NCI-H1048 (cell line): ENCODE measurements around the gene RFC3.
"Not testable (repeated sequence)": the region's sequence is repeated elsewhere in the genome, so short reads cannot be mapped to it uniquely, and the experiment has no call there.

Experiments
- DNase-seq: peaks from one replicate; lab custom pipeline; 2025; lab: John Stamatoyannopoulos, UW

RFC3 gene, protein sequence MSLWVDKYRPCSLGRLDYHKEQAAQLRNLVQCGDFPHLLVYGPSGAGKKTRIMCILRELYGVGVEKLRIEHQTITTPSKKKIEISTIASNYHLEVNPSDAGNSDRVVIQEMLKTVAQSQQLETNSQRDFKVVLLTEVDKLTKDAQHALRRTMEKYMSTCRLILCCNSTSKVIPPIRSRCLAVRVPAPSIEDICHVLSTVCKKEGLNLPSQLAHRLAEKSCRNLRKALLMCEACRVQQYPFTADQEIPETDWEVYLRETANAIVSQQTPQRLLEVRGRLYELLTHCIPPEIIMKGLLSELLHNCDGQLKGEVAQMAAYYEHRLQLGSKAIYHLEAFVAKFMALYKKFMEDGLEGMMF

DNA sequence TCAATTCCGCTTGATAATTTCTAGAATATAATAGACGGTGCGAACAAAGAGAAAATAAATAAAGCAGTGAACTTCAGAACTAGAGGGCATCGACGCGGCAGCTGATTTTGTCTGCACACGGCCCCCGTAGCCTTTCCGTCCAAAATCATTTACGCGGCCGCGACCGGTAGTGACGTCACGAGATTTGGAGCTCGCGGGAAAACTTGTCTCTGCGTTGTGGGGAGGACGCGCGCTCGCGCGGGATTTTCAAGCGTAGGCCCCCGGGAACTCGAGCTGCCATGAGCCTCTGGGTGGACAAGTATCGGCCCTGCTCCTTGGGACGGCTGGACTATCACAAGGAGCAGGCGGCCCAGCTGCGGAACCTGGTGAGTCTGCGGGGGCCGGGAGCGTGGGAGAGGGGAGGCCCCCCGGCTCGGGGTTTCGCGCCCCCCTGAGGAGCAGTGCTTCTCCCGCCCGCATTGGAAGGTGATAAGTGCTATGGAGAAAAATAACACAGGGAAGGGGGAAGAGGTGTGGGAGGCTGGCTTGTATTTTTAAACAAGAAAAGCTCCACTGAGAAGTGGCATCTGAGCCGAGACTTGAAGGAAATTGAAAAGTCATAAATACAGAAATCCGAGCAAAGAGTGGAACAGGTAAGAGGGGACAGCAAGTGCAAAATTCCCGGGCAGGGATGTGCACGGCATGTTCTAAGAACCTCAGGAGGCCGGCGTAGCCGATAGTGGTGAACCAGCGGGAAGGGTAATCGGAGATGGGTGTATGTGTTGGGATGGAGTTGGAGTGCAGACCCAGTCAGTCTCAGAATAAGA is at the start of gene RFC3:
Gene RFC3 (plus strand): TSS at position 249 of the 806 bp plus-strand sequence. CDS start 30 bp downstream, at position 279.
- peak; percentile 64 for DNase-seq

DNA sequence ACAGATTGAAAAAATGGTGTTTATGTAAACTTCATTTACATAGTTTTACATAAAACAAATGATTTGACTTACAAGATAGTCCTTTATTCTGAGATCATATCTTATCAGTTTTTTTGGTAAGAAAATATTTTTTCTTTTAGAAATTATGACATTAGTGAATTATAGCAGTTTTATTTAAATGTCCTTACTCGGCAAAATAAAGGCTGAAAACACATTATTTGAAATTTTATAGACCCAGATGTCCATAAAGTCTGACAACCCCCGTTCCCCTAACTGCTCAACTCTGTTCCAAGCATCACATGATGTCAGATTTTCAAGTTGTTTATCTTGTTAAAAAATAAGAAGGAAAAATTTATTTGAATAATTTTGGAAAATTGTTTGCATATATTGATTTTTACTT is 46.7 kb upstream of the RFC3 start:
- no peak for DNase-seq

DNA sequence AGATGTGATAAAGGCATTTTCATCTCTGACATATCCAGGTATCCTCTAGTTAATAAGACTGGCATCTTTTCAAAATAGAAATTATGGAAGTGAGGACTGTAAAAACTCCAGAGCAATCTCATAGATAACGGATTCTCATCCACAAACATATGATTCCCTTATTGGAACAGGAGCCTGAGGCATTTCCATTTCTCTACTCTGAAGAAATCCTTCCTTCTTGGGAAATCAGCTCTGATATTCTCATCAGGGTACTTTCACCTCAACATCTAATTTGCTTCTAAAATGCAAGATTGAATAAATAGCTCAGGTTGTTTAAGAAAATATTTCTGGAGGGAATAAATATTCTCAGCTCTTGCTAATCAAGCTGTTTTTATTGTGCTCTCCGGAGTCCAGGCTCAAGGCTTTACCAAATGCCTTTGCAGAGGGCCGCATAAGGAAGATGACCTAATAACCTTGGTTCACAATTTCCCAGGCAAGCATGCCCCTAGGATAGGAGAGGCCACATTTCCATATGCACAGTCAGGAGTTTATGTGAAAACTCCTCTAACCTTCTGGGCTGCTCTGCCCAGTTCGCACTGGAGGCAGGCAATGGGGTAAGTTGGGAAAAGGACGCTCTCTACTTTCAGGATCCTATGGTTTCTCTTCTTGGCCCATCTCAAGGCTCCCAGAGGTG is 44.0 kb upstream of the RFC3 start:
- DNase-seq, result no peak

DNA sequence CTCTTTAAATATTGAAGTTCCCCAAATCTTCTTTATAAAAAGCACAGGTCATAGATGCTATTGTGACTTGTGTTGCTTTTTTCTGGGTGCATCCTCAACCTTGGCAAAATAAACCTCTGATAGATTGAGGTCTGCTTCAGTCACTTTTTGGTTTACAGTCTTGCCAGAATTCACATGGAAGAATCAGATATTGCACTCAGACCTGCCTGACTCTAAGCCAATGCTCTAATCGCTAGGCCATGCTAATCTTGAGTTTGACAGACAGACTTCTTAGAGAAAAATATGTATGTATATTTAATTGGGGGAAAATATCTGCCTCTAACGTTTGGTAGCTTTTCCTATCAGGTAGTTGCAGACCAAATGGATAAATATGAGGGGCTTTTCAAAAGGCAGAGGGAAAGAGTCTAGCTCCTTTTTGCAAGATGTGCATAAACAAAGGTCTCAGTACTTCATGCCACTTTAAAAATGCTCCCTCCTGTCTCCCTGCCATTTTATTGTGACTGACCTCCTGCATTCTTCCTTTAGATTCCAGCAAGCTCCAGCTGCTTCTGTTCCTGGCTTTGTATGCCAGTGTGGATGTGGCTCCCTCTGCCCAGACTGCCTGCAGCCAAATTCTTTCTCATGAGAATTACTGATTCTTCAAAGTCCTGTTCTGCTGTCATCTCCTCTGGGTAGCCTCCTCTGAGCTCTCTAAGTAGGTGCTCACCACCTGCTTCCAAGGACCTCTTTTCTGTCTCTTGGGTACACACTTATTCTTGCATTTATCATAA is 42.4 kb upstream of the RFC3 start:
- DNase-seq, result no peak

DNA sequence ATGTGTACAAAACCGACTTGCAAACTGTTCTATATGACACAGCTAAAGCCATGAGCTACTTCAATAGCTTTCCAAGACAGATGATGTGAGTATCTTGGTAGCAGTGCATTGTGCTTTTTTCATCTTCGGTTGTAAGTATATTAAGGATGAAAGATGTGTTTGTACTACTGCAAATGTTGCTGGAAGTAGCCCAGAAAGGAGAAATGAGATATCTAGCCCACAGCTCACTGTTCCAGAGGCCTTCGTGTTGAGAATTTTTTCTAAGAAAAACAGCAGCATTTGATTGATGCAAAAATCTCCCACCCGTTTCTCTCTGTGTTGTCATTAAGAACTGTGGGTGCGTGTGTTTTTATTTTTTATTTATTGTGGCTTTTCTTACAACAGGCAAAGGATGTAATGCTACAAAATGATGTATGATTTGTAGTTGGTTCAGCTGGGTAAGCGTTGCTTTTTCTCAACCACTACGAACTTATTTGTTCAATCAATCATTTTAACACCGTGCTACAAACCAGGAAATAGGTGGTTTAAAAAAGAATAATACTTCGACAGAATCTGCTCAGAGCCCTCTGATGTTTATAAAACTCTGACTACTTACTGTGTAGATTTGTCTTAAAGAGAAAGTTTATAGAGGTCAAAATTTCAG is 41.6 kb upstream of the RFC3 start:
- no peak for DNase-seq

DNA sequence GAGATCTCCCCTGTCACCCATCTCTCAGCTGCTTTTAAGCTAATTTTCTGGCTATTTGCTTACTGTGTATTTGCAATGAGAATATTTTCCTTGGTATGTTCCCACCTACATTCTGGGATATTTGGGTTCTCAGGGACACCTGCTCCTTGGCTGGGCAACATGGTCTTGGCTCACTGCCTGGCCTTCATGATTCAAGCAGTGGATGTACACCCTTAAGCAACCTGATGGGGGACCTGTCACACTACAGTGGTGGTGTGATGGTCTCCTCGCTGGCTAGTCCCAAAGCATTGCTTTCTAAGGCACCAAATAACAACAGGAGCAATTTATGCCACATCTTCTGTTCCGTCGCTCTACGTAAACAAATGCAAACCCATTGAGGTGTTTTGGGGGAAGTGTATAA is 35.3 kb upstream of the RFC3 start:
- DNase-seq, result no peak

DNA sequence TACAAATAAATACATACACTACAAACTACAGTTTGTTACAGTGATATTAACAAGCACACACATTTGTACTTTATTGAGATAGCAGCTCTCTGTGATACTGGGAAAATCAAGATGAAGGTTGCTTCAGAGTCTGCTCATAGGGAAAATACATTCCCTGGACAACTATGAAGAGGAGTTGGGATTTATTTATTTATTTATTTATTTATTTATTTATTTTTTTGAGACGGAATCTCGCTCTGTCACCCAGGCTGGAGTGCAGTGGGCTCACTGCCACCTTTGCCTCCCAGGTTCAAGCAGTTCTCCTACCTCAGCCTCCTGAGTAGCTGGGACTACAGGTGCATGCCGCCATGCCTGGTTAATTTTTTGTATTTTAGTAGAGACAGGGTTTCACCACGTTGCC is 34.7 kb upstream of the RFC3 start:
- not testable (repeated sequence) for DNase-seq

DNA sequence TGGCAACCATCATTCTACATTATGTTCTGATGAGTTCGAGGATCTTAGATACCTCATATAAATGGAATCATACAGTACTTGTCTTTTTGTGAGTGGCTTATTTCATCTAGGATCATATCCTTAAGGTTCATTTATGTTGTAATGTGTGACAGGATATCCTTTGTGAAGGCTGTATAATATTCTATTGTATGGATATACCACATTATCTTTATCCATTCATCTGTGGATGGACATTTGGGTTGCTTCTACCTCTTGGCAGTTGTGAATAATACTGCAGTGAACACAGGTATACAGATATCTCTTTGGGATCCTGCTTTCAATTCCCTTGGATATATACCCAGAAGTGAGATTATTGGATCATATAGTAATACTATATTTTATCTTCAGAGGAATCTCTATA is 33.2 kb upstream of the RFC3 start:
- no peak for DNase-seq

DNA sequence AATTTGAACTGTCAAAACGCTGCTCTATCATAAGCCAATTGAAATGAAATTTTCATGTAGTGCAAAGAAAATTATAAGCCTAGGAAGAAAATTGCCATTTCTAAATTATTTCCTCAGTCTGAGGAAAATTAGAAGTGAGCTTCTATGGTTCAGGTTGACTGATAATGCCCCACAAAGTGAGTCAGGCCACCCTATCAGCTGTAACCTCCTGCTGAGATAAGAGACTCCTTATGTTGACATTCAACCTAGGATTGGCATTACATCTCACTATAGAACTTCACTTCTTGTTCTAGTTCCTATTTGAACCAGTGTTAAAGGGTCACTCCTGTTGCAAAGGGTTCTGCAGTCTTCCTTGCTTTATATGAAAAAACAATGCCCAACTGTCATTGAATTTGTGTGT is 32.6 kb upstream of the RFC3 start:
- DNase-seq, result no peak

DNA sequence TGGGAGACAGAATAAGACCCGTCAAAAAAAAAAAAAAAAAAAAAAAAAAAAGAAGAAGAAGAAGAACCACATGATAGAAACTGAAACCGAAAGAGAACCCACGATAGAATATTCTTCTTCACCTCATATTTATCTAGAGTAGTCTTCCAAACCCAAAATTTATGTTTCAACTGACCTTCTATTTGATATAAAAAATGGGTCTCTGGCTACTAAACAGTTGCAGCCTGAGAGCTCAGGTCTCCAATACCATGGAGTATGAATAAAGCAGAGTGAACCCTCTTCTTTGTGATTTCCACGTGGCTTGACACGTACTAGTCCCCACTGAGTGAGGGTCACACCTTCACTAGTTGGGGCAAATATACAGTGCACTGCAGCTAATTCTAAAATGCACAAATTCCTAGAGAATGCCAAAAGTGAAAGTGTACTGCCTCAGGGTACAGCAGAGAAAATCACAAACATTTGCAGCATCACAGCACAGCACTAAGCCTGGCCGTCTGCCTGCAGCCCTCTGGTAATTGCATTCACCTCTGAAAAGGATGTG is 30.8 kb upstream of the RFC3 start:
- no peak for DNase-seq

DNA sequence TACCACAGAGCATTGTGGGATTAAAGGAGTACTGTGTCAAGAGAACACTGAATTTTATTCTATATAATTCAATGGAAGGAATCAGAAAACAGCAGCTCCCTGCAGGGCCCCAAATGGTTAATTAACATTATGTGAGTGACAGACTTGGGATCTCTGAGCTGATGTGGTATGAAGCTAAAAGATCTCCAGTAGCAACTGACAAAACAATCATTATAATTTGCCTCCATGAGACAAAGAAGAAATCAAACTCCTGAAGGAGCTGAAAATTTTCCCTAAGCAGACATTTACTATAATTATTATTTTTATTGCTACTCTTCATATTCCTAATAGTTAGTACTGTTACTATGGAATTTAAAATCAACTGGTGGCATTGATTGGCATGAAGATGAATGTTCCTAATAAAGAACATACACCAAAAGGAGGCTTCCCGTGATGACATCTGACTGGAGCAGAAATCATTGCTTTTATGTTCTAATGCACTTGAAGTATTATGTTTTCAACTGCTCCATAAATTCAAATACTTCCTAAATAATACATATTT is 28.8 kb upstream of the RFC3 start:
- DNase-seq, result no peak

DNA sequence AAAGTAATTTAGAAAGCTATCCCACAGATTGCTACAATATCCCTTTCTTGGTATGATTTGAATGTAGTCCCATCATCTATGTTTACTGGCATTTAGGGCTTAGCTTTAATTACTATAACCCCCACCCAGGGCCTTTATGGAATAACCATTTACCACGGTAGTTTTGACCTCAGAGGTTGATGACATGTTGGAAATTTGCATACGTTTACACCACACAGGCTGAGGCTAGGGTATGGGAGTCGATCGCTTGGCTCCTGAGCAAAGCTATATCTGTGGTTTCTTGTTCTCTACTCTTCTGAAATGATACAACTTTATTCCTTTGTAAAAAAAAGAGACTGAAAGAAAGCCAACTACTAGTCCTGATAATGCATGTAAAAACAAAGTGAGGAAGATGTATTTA is 28.2 kb upstream of the RFC3 start:
- no peak for DNase-seq

DNA sequence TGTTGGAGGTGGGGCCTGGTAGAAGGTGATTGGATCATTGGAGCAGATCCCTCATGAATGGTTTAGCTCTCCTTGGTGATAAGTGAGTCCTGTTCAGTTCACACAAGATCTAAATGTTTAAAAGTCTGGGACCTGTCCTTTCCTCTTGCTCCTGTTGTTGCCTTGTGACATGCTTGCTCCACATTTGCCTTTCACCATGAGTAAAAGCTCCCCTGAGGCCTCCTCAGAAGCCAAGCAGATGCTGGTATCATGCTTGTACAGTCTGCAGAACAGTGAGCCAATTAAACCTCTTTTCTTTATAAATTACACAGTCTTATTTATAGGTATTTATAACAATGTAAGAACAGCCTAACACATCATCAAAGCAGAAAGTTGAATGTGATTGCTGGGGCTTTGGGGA is 24.2 kb upstream of the RFC3 start:
- DNase-seq, result no peak

DNA sequence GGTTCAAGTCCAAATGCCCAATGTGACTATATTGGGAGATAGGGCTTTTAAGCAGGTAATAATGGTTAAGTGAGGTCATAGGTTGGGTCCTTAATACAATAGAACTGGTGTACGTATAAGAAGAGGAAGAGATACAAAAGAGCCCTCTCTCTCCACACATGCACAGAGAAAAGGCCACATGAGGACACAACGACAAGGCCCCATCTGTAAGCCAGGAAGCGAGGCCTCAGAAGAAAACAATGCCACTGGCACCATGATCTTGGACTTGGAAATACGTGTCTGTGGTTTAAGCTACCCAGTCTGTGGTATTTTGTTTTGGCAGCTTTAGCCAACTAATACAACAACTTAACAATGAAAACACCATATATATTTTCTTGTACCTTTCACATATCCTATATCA is 23.4 kb upstream of the RFC3 start:
- no peak for DNase-seq

DNA sequence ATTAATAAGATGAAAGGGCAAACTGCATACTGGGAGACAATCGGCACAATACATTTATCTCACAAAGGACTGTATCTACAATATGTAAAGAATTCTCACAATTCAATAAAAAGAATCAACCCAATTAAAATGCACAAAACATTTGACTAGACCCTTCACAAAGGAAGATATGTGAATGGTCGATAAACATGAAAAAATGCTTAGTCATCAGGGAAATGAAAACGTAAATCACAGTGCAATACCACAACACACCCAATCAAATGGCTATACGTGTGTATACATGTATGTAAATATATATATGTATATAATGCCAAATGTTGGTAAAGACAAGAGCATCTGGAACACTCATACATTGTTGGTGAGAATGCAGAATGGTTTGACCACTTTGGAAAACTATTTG is 21.9 kb upstream of the RFC3 start:
- DNase-seq, result no peak

DNA sequence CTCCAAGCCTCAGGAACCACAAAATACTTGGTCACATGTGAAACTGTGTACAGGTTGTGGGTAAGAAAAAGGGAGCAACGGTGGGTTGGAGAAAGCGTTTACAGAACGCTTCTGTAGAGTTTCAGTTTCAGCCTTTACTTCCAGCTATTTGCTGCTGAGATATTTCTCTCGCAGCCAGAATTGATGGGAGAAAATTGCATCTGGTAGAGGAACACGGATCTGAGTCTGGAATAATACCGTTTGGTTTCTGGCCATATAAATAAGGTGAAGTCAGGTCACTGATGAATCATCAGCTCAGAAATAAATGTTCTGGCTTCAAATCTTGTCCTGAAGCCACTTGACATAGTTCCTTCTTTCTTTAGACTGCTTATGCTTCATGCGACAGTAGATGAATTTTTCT is 20.3 kb upstream of the RFC3 start:
- DNase-seq, result no peak

DNA sequence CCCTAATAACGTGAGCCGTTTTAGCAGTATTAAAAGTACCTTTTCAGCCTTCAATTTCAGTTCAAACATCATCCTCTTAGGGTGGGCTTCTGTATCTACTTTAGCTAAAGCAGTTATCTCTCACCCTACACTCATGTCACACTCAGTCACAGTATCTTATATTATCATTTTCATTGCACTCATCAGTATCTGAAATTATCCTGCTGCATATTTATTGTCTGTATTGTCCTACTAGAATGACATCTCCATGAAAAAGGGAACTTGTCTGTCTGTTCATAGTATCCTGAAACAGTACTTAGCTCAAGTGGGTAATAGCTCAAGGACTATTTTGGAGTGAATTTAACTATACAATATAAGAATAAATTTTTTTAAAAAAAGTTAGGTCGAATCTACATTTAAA is 19.9 kb upstream of the RFC3 start:
- DNase-seq, result no peak

DNA sequence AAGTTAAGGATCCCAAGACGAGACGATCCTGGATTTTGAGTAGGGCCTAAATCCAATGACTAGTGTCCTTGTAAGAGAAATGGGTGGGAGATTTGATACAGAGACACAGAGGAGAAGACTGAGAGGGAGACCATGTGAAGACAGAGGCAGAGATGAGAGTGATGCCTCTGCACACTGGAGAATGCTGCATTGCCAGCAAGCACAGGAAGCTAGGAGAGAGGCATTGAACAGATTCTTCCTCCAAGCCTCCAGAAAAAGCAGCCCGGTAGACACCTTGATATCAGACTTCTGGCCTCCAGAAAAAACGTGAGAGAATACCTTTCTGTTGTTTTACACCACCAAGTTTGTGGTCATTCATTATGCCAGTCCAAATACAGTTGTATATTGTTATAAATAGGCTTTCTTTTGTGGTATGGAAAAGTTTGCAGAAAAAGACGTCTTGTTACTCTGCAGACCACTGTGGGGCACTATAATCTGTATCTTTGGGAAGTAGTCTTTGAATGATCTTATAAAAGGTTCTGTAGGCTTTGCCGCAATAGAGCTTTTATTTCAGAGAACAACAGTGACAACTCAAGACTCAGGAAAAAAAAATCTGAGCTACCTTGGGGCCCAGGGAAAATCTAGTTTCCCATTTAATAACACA is 17.9 kb upstream of the RFC3 start:
- DNase-seq, result no peak

DNA sequence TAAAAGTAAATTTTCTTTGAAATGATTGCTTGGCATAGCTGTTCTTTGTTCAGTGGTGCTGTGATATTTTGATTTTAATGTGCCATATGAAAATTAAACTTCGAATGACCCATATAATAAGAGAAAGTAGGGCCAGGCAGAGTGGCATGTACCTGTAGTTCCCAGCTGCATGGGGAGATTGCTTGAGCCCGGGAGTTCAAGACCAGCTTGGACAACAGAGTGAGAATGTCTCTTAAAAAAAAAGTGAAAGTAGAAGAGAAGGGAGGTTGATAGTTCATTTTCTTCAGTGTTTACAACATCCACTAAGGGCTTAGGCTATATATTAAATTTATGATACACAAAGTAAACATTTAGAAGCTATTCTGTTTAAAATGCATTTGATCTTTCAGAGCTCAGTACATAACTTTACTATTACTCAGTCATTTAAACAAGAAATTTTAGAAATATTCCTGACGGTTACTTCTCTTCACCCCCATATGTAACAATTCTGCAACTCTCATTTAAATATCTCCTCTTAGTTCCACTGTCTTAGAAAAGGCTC is 17.2 kb upstream of the RFC3 start:
- DNase-seq, result no peak
